ENCODE measurements around the gene MSMP. TPM values are rescaled to one million over a fixed set of nuclear protein-coding genes. Genes with fewer than 3 reads are reported as not detected.

Gene MSMP
- total RNA-seq, 2 experiments from 2014 or later = 0.48 TPM; not detected in 1

DNA sequence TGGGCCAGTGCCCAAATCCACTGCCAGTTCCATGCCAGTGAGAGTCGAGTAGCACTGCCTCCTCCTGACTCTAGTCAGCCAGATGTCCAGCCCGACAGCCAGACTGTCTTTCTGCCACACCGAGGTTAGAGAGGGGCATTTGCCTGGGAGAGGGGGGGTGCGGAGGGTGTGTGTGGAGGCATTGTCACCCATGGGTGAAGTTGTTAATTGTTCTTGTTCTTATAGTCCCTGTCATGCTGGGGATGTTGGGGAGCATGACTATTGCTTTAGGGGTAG lies 3.9 kb downstream of the MSMP start:
- POLR2A ChIA-PET = interaction anchor here (0.6 to 7.0 kb wide), 8 partner anchors 8 to 146 kb away, joined by 3 to 117 read pairs (median 7); partner anchors contain the start of genes CREB3, SIT1, TESK1 and TLN1

DNA sequence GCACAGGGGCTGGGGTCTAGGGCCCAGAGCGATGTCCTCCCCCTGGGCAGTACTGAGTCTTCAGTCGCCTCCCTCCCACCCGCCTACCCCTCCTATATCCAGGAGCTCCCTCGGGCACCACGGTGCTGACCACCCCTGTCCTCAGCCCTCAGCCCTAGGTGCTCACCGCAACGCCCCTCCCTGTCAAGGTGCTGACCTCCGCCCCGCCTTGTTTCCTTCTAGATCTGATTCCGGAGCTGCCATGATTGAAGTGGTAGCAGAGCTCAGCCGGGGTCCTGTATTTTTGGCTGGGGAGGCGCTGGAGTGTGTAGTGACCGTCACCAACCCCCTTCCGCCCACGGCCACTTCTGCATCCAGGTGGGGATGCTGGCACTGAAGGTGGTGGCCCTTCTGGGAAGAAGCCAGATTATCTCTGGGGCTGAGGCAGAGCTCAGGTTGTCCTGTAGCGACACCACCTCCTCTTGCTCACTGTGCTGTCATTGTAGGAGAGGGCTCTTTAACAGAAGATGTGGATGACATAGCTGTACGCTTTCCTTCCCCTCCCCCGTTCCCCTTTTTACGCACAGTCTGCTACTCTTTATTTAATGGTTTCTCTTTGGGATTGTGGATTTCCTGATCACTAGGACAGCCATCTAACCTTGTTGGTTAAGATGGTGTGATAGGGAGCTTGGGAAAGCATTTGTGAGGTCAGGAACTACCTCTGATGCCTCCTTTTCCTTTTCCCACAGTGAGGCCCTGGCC lies 4.4 kb downstream of the MSMP start:
- ChIA-PET CTCF (interaction anchor here (1.0 to 6.2 kb wide), 11 partner anchors 9 to 146 kb away, joined by 3 to 98 read pairs (median 5); partner anchors contain the start of genes CCDC107, CREB3, HINT2 and RMRP), POLR2A (interaction anchor here (0.6 to 7.0 kb wide), 15 partner anchors 8 to 150 kb away, joined by 3 to 117 read pairs (median 7); partner anchors contain the start of genes ARHGEF39, CREB3, SIT1 and SPAG8)
- peak overlapping the region; percentile 91 for H3K27ac Mint-ChIP-seq

More for the DNA sequence above, 3.9 kb downstream of the MSMP start:
- Mint-ChIP-seq H3K27me3 (no peaks in the 10 kb centered on the region), H3K4me3 (peak overlapping the region; percentile 94), H3K36me3 (ENCODE audit: low read depth) (peaks cover 37% of the 10 kb centered on the region), H3K9me3 (no peaks in the 10 kb centered on the region), H3K27ac (peak overlapping the region; percentile 91), H3K4me1 (peaks cover 47% of the 10 kb centered on the region)
- DNase-seq = no peak
- CTCF ChIA-PET = interaction anchor here (1.1 to 6.2 kb wide), 7 partner anchors 13 to 146 kb away, joined by 4 to 98 read pairs (median 11); partner anchors contain the start of genes CCDC107, CREB3, HINT2 and RMRP

DNA sequence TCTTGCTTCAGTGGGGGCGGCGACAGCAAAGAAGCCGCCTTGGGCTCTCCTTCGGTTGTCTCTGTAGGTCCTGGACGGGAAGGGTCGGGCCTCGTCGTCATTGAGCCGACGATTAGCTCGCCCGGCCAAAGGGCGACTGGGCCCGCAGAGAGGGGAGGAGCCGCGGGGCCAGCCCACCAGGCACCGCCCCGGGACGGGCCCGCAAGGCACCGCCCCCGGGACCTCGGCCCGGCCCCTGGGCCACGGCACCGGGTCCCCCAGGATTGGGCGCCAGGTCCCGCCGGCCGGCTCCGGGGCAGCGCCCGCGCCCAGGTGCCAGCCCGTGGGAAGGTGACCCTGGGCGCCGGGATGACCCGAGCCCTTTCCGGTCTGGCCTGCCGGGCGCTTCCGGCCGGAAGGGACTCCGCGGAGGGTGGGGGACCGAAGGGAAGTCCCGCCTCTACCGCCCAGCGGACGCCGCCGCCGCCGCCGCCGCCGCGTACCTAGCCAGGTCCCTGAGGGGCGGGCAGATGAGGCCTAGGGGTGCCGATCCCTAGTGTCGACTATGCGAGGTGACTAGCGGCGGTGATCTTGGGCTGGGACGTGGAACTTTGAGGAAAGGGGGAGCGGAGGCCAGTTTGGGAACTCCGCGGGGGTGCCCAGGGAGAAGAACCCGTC lies 5.1 kb downstream of the MSMP start, which contains the start of the genes GBA2 and RGP1:
TSS of gene GBA2 (minus strand) at position 371 of the 657 bp plus-strand sequence. CDS start 524 bp downstream, outside the sequence.
TSS of gene RGP1 (plus strand) at position 430 of the 657 bp plus-strand sequence. CDS start 469 bp downstream, outside the sequence.
- peak within 1 kb of the TSS; percentile 91 for H3K27ac Mint-ChIP-seq
- H3K4me1 Mint-ChIP-seq = peaks cover 52% of the 10 kb centered on the region
- H3K4me3 Mint-ChIP-seq = peak within 1 kb of the TSS; percentile 94
- ChIA-PET CTCF (interaction anchor here (0.9 to 6.2 kb wide), 18 partner anchors 9 to 145 kb away, joined by 3 to 98 read pairs (median 6); partner anchors contain the start of genes CCDC107, CREB3, HINT2 and RMRP), POLR2A (interaction anchor here (0.7 to 7.0 kb wide), 21 partner anchors 8 to 669 kb away, joined by 3 to 117 read pairs (median 7); partner anchors contain the start of genes ARHGEF39, CCDC107, CLTA and CREB3)
- no peaks in the 10 kb centered on the region for H3K27me3 Mint-ChIP-seq
- no peaks in the 10 kb centered on the region for H3K9me3 Mint-ChIP-seq
- H3K36me3 Mint-ChIP-seq (ENCODE audit: low read depth) = peaks cover 45% of the 10 kb centered on the region
- DNase-seq = peak; percentile 76

More for the DNA sequence above, 4.4 kb downstream of the MSMP start:
- H3K27me3 Mint-ChIP-seq = no peaks in the 10 kb centered on the region
- H3K36me3 Mint-ChIP-seq (ENCODE audit: low read depth) = peaks cover 39% of the 10 kb centered on the region
- peak; percentile 68 for DNase-seq
- peak overlapping the region; percentile 94 for H3K4me3 Mint-ChIP-seq
- peaks cover 49% of the 10 kb centered on the region for H3K4me1 Mint-ChIP-seq
- no peaks in the 10 kb centered on the region for H3K9me3 Mint-ChIP-seq

DNA sequence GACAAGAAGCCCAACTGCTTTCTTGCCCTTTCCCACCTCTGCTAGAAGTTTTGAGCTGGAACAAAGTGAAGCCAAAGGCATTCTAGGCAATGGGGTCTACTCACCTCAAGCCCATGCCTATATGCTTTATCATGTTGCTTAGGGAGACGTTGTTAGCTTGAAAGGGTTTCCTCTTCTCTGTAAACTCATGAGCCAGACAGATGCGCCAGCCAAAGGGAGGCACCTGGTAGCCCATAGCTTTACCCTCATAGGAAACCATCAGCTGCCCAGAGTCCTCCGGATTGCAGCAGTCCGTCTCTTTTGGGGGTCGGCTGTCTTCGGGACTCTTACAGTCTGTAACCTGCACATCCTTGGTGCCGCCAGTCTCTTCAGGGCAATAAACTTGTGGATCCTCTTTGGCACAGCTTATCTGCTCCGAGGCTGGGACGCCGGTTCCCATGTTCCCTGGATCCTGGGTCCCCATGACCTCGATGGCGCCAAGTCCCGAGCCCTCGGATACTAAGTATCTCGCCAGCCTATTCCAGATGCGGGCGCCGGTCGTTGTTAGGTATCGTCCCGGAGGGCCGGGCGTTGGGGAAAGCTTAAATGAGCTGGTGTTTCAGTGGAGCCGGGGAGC lies 5.7 kb downstream of the MSMP start:
- no peak for DNase-seq
- Mint-ChIP-seq H3K4me1 (peaks cover 54% of the 10 kb centered on the region), H3K36me3 (ENCODE audit: low read depth) (peaks cover 45% of the 10 kb centered on the region), H3K9me3 (no peaks in the 10 kb centered on the region), H3K4me3 (peak overlapping the region; percentile 88), H3K27me3 (no peaks in the 10 kb centered on the region), H3K27ac (peak overlapping the region; percentile 81)
- CTCF ChIA-PET = interaction anchor here (0.9 to 6.2 kb wide), 16 partner anchors 8 to 145 kb away, joined by 3 to 98 read pairs (median 8); partner anchors contain the start of genes CCDC107, CREB3, HINT2 and RMRP
- POLR2A ChIA-PET = interaction anchor here (0.9 to 7.0 kb wide), 20 partner anchors 8 to 668 kb away, joined by 3 to 117 read pairs (median 7); partner anchors contain the start of genes ARHGEF39, CCDC107, CLTA and CREB3

DNA sequence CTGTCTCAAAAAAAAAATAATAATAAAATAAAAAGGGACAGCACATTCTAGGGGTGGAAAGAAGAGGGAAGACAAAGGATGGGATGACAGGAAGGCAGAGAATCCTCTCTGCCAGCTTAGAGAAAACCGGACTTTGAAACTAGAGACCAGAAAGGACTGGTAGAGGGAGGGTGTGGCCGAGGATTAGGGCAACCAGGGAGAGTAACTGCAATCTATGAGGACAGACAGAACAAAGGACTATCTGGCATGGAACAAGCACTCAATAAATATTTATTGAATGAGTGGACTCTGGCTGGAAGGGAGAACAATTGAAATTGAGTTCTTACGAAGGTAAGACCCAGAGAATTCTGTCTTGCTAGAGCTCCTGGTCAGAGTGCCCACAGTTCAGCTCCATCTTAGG lies 7.5 kb downstream of the MSMP start:
- Mint-ChIP-seq H3K27me3 (no peaks in the 10 kb centered on the region), H3K4me1 (peaks cover 67% of the 10 kb centered on the region), H3K36me3 (ENCODE audit: low read depth) (peaks cover 46% of the 10 kb centered on the region), H3K27ac (no peak overlapping the region), H3K9me3 (no peaks in the 10 kb centered on the region), H3K4me3 (peak overlapping the region; percentile 88)
- CTCF ChIA-PET = interaction anchor here (1.6 to 6.2 kb wide), 5 partner anchors 9 to 79 kb away, joined by 4 to 98 read pairs (median 28); partner anchors contain the start of genes CREB3 and TLN1
- no peak for DNase-seq
- POLR2A ChIA-PET = interaction anchor here (3.2 to 7.0 kb wide), 3 partner anchors 8 to 100 kb away, joined by 15 to 117 read pairs (median 20); partner anchors contain the start of genes CREB3 and TLN1

DNA sequence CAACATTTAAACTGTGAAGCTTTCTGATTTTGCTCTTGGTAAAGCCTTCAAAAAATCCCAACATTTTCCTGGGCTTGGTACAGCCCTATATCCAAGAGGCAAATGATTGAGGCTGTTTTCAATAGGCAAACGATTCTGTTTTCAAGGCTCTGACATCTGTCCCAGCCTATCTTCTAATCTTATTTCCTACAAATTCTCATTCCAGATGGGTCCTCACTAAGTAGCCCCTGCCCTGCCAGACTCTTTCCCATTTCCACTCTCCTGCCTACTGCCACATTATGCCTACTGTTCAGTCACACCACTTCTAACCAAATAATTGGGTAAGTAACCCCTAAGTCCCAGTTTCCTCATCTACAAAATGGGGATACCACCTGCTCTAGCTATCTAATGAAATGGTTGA lies 8.5 kb downstream of the MSMP start:
- peaks cover 62% of the 10 kb centered on the region for H3K4me1 Mint-ChIP-seq
- H3K27ac Mint-ChIP-seq = no peak overlapping the region
- DNase-seq = no peak
- H3K27me3 Mint-ChIP-seq = no peaks in the 10 kb centered on the region
- H3K4me3 Mint-ChIP-seq = peak overlapping the region; percentile 11
- CTCF ChIA-PET = interaction anchor here (0.7 to 6.2 kb wide), 9 partner anchors 9 to 557 kb away, joined by 3 to 98 read pairs (median 3); partner anchors contain the start of genes CREB3 and TLN1
- H3K36me3 Mint-ChIP-seq (ENCODE audit: low read depth) = peaks cover 48% of the 10 kb centered on the region
- POLR2A ChIA-PET = interaction anchor here (1.0 to 7.0 kb wide), 2 partner anchors 11 to 16 kb away, joined by 3 to 117 read pairs; partner anchors contain the start of genes CREB3 and TLN1
- H3K9me3 Mint-ChIP-seq = no peaks in the 10 kb centered on the region

DNA sequence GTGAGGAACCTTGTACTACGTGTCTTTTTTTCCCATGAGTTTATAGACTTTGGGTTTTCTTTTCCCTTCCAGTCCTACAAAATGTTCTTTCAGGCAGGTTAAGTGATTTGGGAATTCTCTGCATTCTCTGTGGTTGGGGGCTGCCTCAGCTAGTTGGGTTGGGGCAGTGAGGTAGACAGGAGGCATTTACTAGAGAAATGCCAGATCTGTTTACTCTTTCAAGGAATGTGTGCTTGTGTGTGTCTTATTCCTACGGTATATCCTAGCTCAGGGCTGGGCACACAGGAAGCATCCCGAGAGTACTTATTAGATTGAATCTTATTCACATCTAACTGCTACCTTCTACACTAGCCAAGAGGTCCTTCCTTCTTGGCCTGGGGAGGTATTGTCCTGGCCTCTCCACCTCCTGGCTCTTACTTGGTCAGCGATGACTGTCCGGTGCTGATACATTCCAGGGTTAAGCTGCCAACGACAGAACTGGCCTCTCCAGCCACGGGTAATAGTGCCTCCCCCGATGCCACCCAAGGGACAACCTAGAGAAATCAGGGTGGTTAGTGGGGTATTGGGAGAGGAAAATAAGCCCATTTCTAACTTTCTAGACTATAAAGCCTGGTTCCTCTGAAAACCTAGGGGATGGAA lies 10.1 kb downstream of the MSMP start:
- Mint-ChIP-seq H3K27ac (no peak overlapping the region), H3K4me1 (peaks cover 52% of the 10 kb centered on the region), H3K9me3 (no peaks in the 10 kb centered on the region), H3K4me3 (no peak overlapping the region), H3K36me3 (ENCODE audit: low read depth) (peaks cover 53% of the 10 kb centered on the region), H3K27me3 (no peaks in the 10 kb centered on the region)
- DNase-seq = no peak
- CTCF ChIA-PET = interaction anchor here (0.9 to 6.2 kb wide), 3 partner anchors 8 to 14 kb away, joined by 3 to 76 read pairs (median 8); partner anchors contain the start of genes CREB3 and TLN1
- POLR2A ChIA-PET = interaction anchor here (1.7 to 7.0 kb wide), 2 partner anchors 14 to 94 kb away, joined by 5 to 117 read pairs; partner anchors contain the start of genes CREB3 and TLN1

DNA sequence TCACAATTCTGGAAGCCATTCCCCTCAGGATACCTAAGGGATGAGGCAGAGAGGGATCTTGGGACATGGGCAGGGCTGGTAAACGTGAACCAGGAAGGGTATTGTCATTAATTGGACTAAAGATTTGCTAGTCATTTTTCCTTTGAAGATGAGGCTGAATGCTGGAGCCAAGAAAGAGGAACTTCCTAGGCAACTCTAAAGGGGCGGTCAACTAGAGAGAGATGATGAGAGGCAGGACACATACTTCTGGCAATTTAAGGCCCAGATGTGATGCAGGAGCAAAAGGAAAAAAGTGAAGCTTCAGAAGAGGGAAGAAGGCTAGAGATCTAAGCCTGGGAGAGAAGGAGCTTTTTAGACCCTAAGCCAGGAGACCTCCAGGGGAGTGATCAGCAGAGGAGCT lies 10.6 kb downstream of the MSMP start:
- Mint-ChIP-seq H3K9me3 (no peaks in the 10 kb centered on the region), H3K27ac (no peak overlapping the region), H3K27me3 (no peaks in the 10 kb centered on the region), H3K4me1 (peaks cover 52% of the 10 kb centered on the region), H3K4me3 (no peak overlapping the region), H3K36me3 (ENCODE audit: low read depth) (peaks cover 58% of the 10 kb centered on the region)
- ChIA-PET POLR2A (interaction anchor here (1.7 to 7.0 kb wide), 2 partner anchors 14 to 94 kb away, joined by 5 to 117 read pairs; partner anchors contain the start of genes CREB3 and TLN1), CTCF (interaction anchor here (2.0 kb wide), 1 partner anchor 13 kb away, joined by 8 read pairs; no protein-coding TSS in a partner anchor)
- DNase-seq = no peak

DNA sequence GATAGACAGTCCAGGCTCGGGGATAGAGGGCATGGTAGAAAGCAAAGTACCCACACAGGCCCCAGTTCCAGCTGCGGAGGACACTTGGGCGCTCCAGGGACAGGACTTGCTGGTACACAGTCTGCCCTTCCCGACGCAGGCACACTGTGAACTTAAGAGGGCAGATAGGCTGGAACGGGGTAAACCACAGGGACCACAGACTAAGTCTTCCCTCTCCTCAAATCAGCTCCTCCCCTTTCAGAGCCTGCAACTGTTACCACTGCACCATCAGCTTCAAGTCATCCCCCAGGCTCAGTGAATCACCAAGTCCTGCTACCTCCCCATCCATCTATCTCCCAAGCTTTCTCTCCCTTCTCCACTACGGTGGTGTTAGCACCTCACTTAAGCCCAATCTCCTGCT lies 12.3 kb downstream of the MSMP start:
- CTCF ChIA-PET = interaction anchor here (0.8 to 1.6 kb wide), 4 partner anchors 13 to 45 kb away, joined by 3 to 4 read pairs (median 4); no protein-coding TSS in a partner anchor
- no peak overlapping the region for H3K4me3 Mint-ChIP-seq
- DNase-seq = no peak
- H3K27me3 Mint-ChIP-seq = no peaks in the 10 kb centered on the region
- H3K36me3 Mint-ChIP-seq (ENCODE audit: low read depth) = peaks cover 69% of the 10 kb centered on the region
- peaks cover 38% of the 10 kb centered on the region for H3K4me1 Mint-ChIP-seq
- H3K27ac Mint-ChIP-seq = peak overlapping the region; percentile 33
- no peaks in the 10 kb centered on the region for H3K9me3 Mint-ChIP-seq
- POLR2A ChIA-PET = interaction anchor here (0.9 to 1.8 kb wide), 2 partner anchors 8 to 10 kb away, joined by 3 to 8 read pairs; partner anchors contain the start of genes CREB3 and TLN1

DNA sequence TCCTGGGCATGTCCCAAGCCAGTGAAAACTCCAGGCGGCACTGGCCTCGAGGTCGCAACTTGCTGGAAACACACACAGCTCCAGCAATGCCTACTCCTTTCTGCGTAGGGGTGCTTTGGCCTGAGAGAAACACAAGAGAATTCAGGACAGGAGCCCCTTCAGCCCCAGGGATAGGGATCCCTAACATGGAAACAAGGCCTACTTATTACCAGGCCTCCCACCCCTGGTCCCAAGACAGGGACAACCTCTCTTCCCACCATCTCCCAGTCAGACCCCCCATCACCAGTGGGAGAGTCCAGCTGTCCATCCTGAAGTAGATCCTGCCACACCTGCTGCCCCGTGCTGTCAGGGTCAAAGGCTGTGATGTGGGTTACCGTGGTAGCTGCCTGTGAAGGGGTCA lies 13.8 kb downstream of the MSMP start:
- DNase-seq = no peak
- Mint-ChIP-seq H3K4me1 (peaks cover 34% of the 10 kb centered on the region), H3K36me3 (ENCODE audit: low read depth) (peaks cover 76% of the 10 kb centered on the region), H3K4me3 (no peak overlapping the region), H3K9me3 (no peaks in the 10 kb centered on the region), H3K27ac (no peak overlapping the region), H3K27me3 (no peaks in the 10 kb centered on the region)
- ChIA-PET POLR2A (interaction anchor here (1.2 kb wide), 1 partner anchor 142 kb away, joined by 4 read pairs; no protein-coding TSS in a partner anchor), CTCF (interaction anchor here (0.9 to 1.0 kb wide), 2 partner anchors 9 to 16 kb away, joined by 4 read pairs; partner anchors contain the start of gene RGP1)

DNA sequence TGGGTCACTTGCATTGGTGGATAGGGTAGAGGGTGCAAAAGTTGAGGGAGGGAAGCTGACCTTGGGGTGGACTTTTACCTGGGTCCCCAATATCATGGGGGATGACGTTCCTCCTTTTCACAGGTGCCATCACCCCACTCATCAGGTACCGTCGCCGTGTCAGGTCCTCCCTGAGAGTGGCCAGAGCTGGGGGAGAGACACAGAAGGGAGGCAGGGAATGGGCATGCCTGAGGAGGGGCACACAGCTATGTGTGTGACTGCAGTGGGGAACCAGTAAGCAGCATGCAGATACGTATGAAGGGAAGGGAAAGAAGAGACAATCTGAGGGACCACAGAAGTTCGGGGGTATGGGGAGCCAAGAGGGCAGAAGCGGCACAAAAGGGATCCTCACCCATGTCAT lies 15.2 kb downstream of the MSMP start:
- peak overlapping the region; percentile 12 for H3K27ac Mint-ChIP-seq
- H3K4me3 Mint-ChIP-seq = no peak overlapping the region
- no peak for DNase-seq
- CTCF ChIA-PET = interaction anchor here (0.9 to 5.9 kb wide), 2 partner anchors 9 to 18 kb away, joined by 3 to 98 read pairs; partner anchors contain the start of genes GBA2 and RGP1
- H3K36me3 Mint-ChIP-seq (ENCODE audit: low read depth) = peaks cover 72% of the 10 kb centered on the region
- H3K4me1 Mint-ChIP-seq = peaks cover 34% of the 10 kb centered on the region
- H3K9me3 Mint-ChIP-seq = no peaks in the 10 kb centered on the region
- no peaks in the 10 kb centered on the region for H3K27me3 Mint-ChIP-seq
- POLR2A ChIA-PET = interaction anchor here (3.2 kb wide), 1 partner anchor 9 kb away, joined by 20 read pairs; the partner anchor contains the start of genes GBA2 and RGP1
